Karpas-422 (cell line): ENCODE data around the gene XYLT1. TPM values are rescaled to one million over a fixed set of nuclear protein-coding genes. Genes with fewer than 3 reads are reported as not detected.
A peak's percentile ranks its signal among the peaks of the same experiment; 100 is the strongest.

Source experiments
- DNase-seq: peaks from one replicate; pipeline ENCODE4 v3.0.0-alpha.2; 2015
- H2AFZ ChIP-seq: fragments of 200-600 bp; sonication (generic); 2 replicates; pipeline ENCODE4 v1.6.1; 2014; ENCODE audit warnings: antibody characterized with exemption, low read length, mixed read lengths
- H3K27ac ChIP-seq: fragments of 200-600 bp; sonication (generic); 2 replicates; pipeline ENCODE4 v1.5.1; 2014; ENCODE audit warnings: mild to moderate bottlenecking, low read length, moderate library complexity
- H3K27me3 ChIP-seq: fragments of 200-600 bp; sonication (generic); 2 replicates; pipeline ENCODE4 v1.6.1; 2014; ENCODE audit warnings: low read length, mixed read lengths
- H3K36me3 ChIP-seq: fragments of 200-600 bp; sonication (generic); 2 replicates; pipeline ENCODE4 v1.6.1; 2014; ENCODE audit warnings: low read length, mixed read lengths; ENCODE audit not compliant: insufficient read depth
- H3K4me1 ChIP-seq: fragments of 200-600 bp; sonication (generic); 2 replicates; pipeline ENCODE4 v1.6.1; 2014; ENCODE audit warnings: mild to moderate bottlenecking, low read length, mixed read lengths
- H3K4me2 ChIP-seq: fragments of 200-600 bp; sonication (generic); 2 replicates; pipeline ENCODE4 v1.6.1; 2014; ENCODE audit warnings: low read length, low read depth, mild to moderate bottlenecking; ENCODE audit not compliant: poor library complexity, severe bottlenecking
- H3K4me3 ChIP-seq: fragments of 200-600 bp; sonication (generic); 2 replicates; pipeline ENCODE4 v1.5.1; 2014; ENCODE audit warnings: mild to moderate bottlenecking, antibody characterized with exemption, low read length, mixed read lengths
- H3K79me2 ChIP-seq: fragments of 200-600 bp; sonication (generic); 2 replicates; pipeline ENCODE4 v1.6.1; 2014; ENCODE audit warnings: mild to moderate bottlenecking, low read length, mixed read lengths
- H3K9ac ChIP-seq: fragments of 200-600 bp; sonication (generic); 2 replicates; pipeline ENCODE4 v1.6.0; 2014; ENCODE audit warnings: low read length
- H3K9me2 ChIP-seq: fragments of 200-600 bp; sonication (generic), shearing (Covaris generic); replicated peaks from 2 replicates; pipeline ENCODE4 v1.6.0; 2014; ENCODE audit warnings: mild to moderate bottlenecking, low read length, moderate library complexity; ENCODE audit not compliant: insufficient read depth
- H3K9me3 ChIP-seq: fragments of 300-700, 200-600 bp; sonication (generic); 2 replicates; pipeline ENCODE4 v1.6.1; 2014; ENCODE audit warnings: low read length, mixed read lengths
- H4K20me1 ChIP-seq: fragments of 200-600 bp; sonication (generic); 2 replicates; pipeline ENCODE4 v1.6.1; 2014; ENCODE audit warnings: mild to moderate bottlenecking, antibody characterized with exemption, low read length, low read depth; ENCODE audit not compliant: insufficient read depth
- total RNA-seq: library from RNA; depleted of rRNA; stranded (reverse); fragments of >200 nt; shearing (Covaris generic); gene quantifications from 2 replicates; pipeline ENCODE4 v1.2.3, GENCODE V29; 2014; ENCODE audit warnings: low replicate concordance

Gene XYLT1
- total RNA-seq, 1 experiment from 2014 or later: 11.8 TPM

- H4K20me1 ChIP-seq: 0 out of 2 replicates have a peak, but pooled peaks cover 5% of the 10 kb centered on the region
- no peaks in the 10 kb centered on the region for H3K36me3 ChIP-seq
- DNase-seq: no peak
- no peaks in the 10 kb centered on the region for H3K9me3 ChIP-seq
- no peak overlapping the region for H2AFZ ChIP-seq
- no peaks in the 10 kb centered on the region for H3K79me2 ChIP-seq
- H3K4me3 ChIP-seq: no peak overlapping the region
- no peak overlapping the region for H3K4me2 ChIP-seq
- no peak overlapping the region for H3K9ac ChIP-seq
- no peaks in the 10 kb centered on the region for H3K27me3 ChIP-seq
- no peak overlapping the region for H3K27ac ChIP-seq
- H3K4me1 ChIP-seq: 0 out of 2 replicates have a peak, but pooled peaks cover 3% of the 10 kb centered on the region
- H3K9me2 ChIP-seq: no peaks in the 10 kb centered on the region
These were observed 318.4 kb downstream of the XYLT1 start for GRCh38 chr16:17152311-17152710.

GRCh38 chr16:17151335-17151734, 319.4 kb downstream of the XYLT1 start:
- Histone ChIP-seq H3K4me1 (0 out of 2 replicates have a peak, but pooled peaks cover 3% of the 10 kb centered on the region), H3K27ac (no peak overlapping the region), H4K20me1 (0 out of 2 replicates have a peak, but pooled peaks cover 5% of the 10 kb centered on the region), H2AFZ (no peak overlapping the region), H3K27me3 (no peaks in the 10 kb centered on the region), H3K9me2 (no peaks in the 10 kb centered on the region), H3K79me2 (no peaks in the 10 kb centered on the region), H3K9me3 (no peaks in the 10 kb centered on the region), H3K4me2 (no peak overlapping the region), H3K36me3 (no peaks in the 10 kb centered on the region), H3K4me3 (no peak overlapping the region), H3K9ac (no peak overlapping the region)
- no peak for DNase-seq

DNA sequence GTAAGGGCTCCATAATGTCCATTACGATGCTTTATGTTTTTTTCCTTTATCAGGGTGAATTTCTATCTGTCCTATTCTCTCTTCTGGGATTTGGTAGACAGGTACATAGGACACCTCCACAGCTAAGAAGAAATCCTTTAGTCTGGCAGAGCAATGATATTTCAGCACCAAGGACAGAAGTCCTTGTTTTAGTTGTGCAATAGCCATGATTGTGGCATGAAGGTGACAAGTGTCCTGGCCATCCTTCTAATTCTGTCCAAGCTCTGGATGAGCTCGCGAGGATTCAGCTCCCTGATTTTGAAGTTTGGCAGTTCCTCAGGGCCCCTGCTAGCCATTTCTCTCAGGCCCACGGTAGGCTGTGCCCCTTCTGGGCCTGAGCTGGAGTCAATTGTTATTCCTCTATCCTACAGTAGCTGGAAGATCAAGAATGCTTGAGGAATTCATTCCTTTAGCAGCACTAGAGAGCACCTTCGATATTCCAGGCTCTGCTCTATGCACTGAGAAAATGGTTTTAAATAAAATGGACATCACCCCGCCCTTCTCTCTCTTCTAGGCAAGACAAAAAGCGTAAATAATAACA, 320.8 kb downstream of the XYLT1 start:
- DNase-seq: peak; percentile 57
- no peak overlapping the region for H3K4me2 ChIP-seq
- H3K27ac ChIP-seq: no peak overlapping the region
- no peaks in the 10 kb centered on the region for H3K9me2 ChIP-seq
- H3K9me3 ChIP-seq: no peaks in the 10 kb centered on the region
- no peaks in the 10 kb centered on the region for H3K36me3 ChIP-seq
- H3K9ac ChIP-seq: no peak overlapping the region
- 0 out of 2 replicates have a peak, but pooled peaks cover 5% of the 10 kb centered on the region for H4K20me1 ChIP-seq
- H3K4me3 ChIP-seq: no peak overlapping the region
- 0 out of 2 replicates have a peak, but pooled peaks cover 3% of the 10 kb centered on the region for H3K4me1 ChIP-seq
- H2AFZ ChIP-seq: no peak overlapping the region
- no peaks in the 10 kb centered on the region for H3K27me3 ChIP-seq
- H3K79me2 ChIP-seq: no peaks in the 10 kb centered on the region

GRCh38 chr16:17147942-17148341, 322.8 kb downstream of the XYLT1 start:
- Histone ChIP-seq H3K4me3 (no peak overlapping the region), H3K27ac (no peak overlapping the region), H3K27me3 (no peaks in the 10 kb centered on the region), H3K9me2 (no peaks in the 10 kb centered on the region), H3K4me2 (no peak overlapping the region), H2AFZ (no peak overlapping the region), H3K9ac (no peak overlapping the region), H3K4me1 (0 out of 2 replicates have a peak, but pooled peaks cover 3% of the 10 kb centered on the region), H4K20me1 (0 out of 2 replicates have a peak, but pooled peaks cover 5% of the 10 kb centered on the region), H3K9me3 (no peaks in the 10 kb centered on the region), H3K36me3 (no peaks in the 10 kb centered on the region), H3K79me2 (no peaks in the 10 kb centered on the region)
- no peak for DNase-seq

DNA sequence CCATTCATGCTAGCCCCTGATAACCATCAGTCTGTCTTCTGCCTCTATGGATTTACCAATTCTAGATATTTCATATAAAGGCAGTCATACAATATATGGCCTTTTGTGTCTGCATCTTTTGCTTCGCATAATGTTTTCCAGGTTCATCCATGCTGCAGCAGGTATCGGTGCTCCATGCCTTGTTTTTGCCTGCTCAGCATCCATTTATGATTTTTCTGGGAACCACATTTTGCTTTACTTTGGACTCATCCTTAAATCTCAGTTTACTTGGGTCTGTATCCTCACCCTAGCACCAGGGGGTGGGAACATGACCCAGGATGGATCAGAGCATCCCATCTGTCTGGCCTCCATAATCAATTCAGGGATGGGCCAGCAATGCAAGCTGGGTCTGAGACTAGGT, 325.7 kb downstream of the XYLT1 start:
- Histone ChIP-seq H3K9me3 (no peaks in the 10 kb centered on the region), H3K4me2 (no peak overlapping the region), H3K27me3 (no peaks in the 10 kb centered on the region), H2AFZ (no peak overlapping the region), H3K4me1 (0 out of 2 replicates have a peak, but pooled peaks cover 3% of the 10 kb centered on the region), H3K9ac (no peak overlapping the region), H3K36me3 (no peaks in the 10 kb centered on the region), H3K27ac (no peak overlapping the region), H3K4me3 (no peak overlapping the region), H3K79me2 (no peaks in the 10 kb centered on the region), H3K9me2 (no peaks in the 10 kb centered on the region), H4K20me1 (0 out of 2 replicates have a peak, but pooled peaks cover 4% of the 10 kb centered on the region)
- no peak for DNase-seq

GRCh38 chr16:17144431-17144830, 326.3 kb downstream of the XYLT1 start:
- no peaks in the 10 kb centered on the region for H3K79me2 ChIP-seq
- H2AFZ ChIP-seq: no peak overlapping the region
- no peaks in the 10 kb centered on the region for H3K9me2 ChIP-seq
- no peaks in the 10 kb centered on the region for H3K9me3 ChIP-seq
- H3K4me2 ChIP-seq: no peak overlapping the region
- no peak overlapping the region for H3K27ac ChIP-seq
- H3K9ac ChIP-seq: no peak overlapping the region
- H4K20me1 ChIP-seq: no peaks in the 10 kb centered on the region
- no peak overlapping the region for H3K4me3 ChIP-seq
- 0 out of 2 replicates have a peak, but pooled peaks cover 3% of the 10 kb centered on the region for H3K4me1 ChIP-seq
- no peaks in the 10 kb centered on the region for H3K27me3 ChIP-seq
- no peaks in the 10 kb centered on the region for H3K36me3 ChIP-seq
- no peak for DNase-seq

- Histone ChIP-seq H3K9ac (no peak overlapping the region), H3K4me2 (no peak overlapping the region), H4K20me1 (no peaks in the 10 kb centered on the region), H3K4me3 (no peak overlapping the region), H3K9me2 (no peaks in the 10 kb centered on the region), H3K27me3 (no peaks in the 10 kb centered on the region), H3K36me3 (no peaks in the 10 kb centered on the region), H2AFZ (no peak overlapping the region), H3K79me2 (no peaks in the 10 kb centered on the region), H3K4me1 (0 out of 2 replicates have a peak, but pooled peaks cover 3% of the 10 kb centered on the region), H3K27ac (no peak overlapping the region), H3K9me3 (no peaks in the 10 kb centered on the region)
- DNase-seq: no peak
These were observed 327.0 kb downstream of the XYLT1 start for GRCh38 chr16:17143546-17144419.

DNA sequence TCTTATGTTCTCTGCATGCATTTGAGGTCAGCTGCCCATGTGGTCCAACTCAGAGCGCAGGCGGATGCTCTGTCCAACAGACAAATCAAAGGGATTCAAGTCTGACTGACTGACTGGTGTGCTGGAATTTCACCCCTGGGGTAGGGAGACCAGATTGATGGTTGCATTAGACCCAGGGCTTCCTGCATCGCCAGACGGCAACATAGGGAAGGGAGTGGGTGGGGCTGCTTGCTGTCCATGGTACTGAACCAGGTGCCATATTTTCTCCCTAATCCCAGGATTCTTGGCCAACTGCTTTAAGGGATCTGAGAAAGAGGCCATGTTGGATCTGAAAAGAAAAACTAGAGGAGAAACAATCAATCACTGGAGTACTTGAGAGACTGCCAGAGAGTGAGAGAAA, 332.0 kb downstream of the XYLT1 start:
- Histone ChIP-seq H2AFZ (no peak overlapping the region), H4K20me1 (no peaks in the 10 kb centered on the region), H3K4me2 (no peak overlapping the region), H3K27me3 (no peaks in the 10 kb centered on the region), H3K9ac (no peak overlapping the region), H3K9me3 (no peaks in the 10 kb centered on the region), H3K4me1 (no peaks in the 10 kb centered on the region), H3K36me3 (no peaks in the 10 kb centered on the region), H3K27ac (no peak overlapping the region), H3K9me2 (no peaks in the 10 kb centered on the region), H3K4me3 (no peak overlapping the region), H3K79me2 (no peaks in the 10 kb centered on the region)
- no peak for DNase-seq
